G401.6 (cell line): ENCODE results near the gene NPIPA8.
"Not testable (repeated sequence)": the region's sequence is repeated elsewhere in the genome, so short reads cannot be mapped to it uniquely, and the experiment has no call there.

Experiments used
- FAIRE-seq: peaks from 2 replicates; lab custom pipeline; 2012; peaks lifted over from hg19 to GRCh38; lab: Jason Lieb, UNC

NPIPA8 gene

DNA sequence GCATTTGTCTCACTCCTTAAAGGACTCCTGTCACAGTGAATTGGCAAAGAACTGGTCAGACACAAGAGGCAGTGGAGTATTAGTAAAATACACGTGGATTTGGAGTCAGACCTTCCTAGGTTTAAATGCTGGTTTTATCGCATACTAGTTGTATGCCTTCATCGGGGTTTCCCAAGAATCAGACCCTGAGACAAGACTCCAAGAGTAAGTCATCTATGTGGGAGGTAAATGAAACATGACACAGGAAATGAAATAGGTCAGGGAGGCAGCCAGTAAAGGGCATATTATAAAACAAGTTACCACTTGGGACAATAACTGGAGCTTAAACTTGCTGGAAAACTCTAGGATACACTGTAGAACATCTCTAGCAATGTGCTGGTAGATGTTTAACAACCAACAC lies 59.8 kb downstream of the NPIPA8 start:
- FAIRE-seq, result not testable (repeated sequence)

- not testable (repeated sequence) for FAIRE-seq
These were observed 66.4 kb downstream of the NPIPA8 start for GRCh38 chr16:18270171-18270570.
